Measurements from ENCODE around the gene ATP11C.
"Not testable (repeated sequence)": the region's sequence is repeated elsewhere in the genome, so short reads cannot be mapped to it uniquely, and the experiment has no call there.

ATP11C gene

GRCh38 chrX:139924069-139924695 is 8.7 kb downstream of the ATP11C start:
- DNase-seq (ENCODE audit: low read depth): no peak

- not testable (repeated sequence) for DNase-seq (ENCODE audit: low read depth)
Measured at GRCh38 chrX:139921142-139921541, 11.7 kb downstream of the ATP11C start.

- no peak for DNase-seq (ENCODE audit: low read depth)
Measured at GRCh38 chrX:139920316-139920715, 12.5 kb downstream of the ATP11C start.

GRCh38 chrX:139914421-139914820 is 18.4 kb downstream of the ATP11C start:
- no peak for DNase-seq (ENCODE audit: low read depth)

GRCh38 chrX:139909712-139910111 is 23.1 kb downstream of the ATP11C start:
- no peak for DNase-seq (ENCODE audit: low read depth)

GRCh38 chrX:139907078-139907477 is 25.8 kb downstream of the ATP11C start:
- DNase-seq (ENCODE audit: low read depth): no peak

- no peak for DNase-seq (ENCODE audit: low read depth)
Measured at GRCh38 chrX:139905743-139906142, 27.1 kb downstream of the ATP11C start.

GRCh38 chrX:139905051-139905450 is 27.8 kb downstream of the ATP11C start:
- DNase-seq (ENCODE audit: low read depth): no peak

- DNase-seq (ENCODE audit: low read depth): no peak
Measured at GRCh38 chrX:139903210-139903609, 29.6 kb downstream of the ATP11C start.

GRCh38 chrX:139902559-139902958 is 30.3 kb downstream of the ATP11C start:
- DNase-seq (ENCODE audit: low read depth): no peak

GRCh38 chrX:139898334-139898733 is 34.5 kb downstream of the ATP11C start:
- no peak for DNase-seq (ENCODE audit: low read depth)

- DNase-seq (ENCODE audit: low read depth): no peak
Measured at GRCh38 chrX:139892512-139892911, 40.3 kb downstream of the ATP11C start.

- DNase-seq (ENCODE audit: low read depth): no peak
Measured at GRCh38 chrX:139890991-139891700, 41.7 kb downstream of the ATP11C start.

GRCh38 chrX:139889760-139890159 is 43.1 kb downstream of the ATP11C start:
- DNase-seq (ENCODE audit: low read depth): no peak

- no peak for DNase-seq (ENCODE audit: low read depth)
Measured at GRCh38 chrX:139883984-139884383, 48.9 kb downstream of the ATP11C start.

GRCh38 chrX:139882299-139882698 is 50.6 kb downstream of the ATP11C start:
- no peak for DNase-seq (ENCODE audit: low read depth)

GRCh38 chrX:139881572-139881971 is 51.3 kb downstream of the ATP11C start:
- no peak for DNase-seq (ENCODE audit: low read depth)

- no peak for DNase-seq (ENCODE audit: low read depth)
Measured at GRCh38 chrX:139881130-139881529, 51.7 kb downstream of the ATP11C start.

GRCh38 chrX:139877710-139878414 is 55.0 kb downstream of the ATP11C start:
- DNase-seq (ENCODE audit: low read depth): no peak

- no peak for DNase-seq (ENCODE audit: low read depth)
Measured at GRCh38 chrX:139875841-139876240, 57.0 kb downstream of the ATP11C start.

GRCh38 chrX:139869796-139870195 is 63.1 kb downstream of the ATP11C start:
- DNase-seq (ENCODE audit: low read depth): no peak

- no peak for DNase-seq (ENCODE audit: low read depth)
Measured at GRCh38 chrX:139864640-139865039, 68.2 kb downstream of the ATP11C start.

GRCh38 chrX:139862208-139862607 is 70.6 kb downstream of the ATP11C start:
- no peak for DNase-seq (ENCODE audit: low read depth)
